K562 (cell line): ENCODE data around the gene ATP7B. TPM values are rescaled to one million over a fixed set of nuclear protein-coding genes. Genes with fewer than 3 reads are reported as not detected.

Source experiments
- CEBPB ChIP-seq: fragments of 450-650 bp; IDR thresholded peaks from 2 replicates; pipeline ENCODE4 v1.6.1; 2016; ENCODE audit warnings: missing genetic modification characterization, missing compliant biosample characterization
- GTF2F1 ChIP-seq: IDR thresholded peaks from 2 replicates; pipeline ENCODE4 v1.6.1; 2011; ENCODE audit warnings: low read depth, low read length, improper control_type of control experiment
- HDGF ChIP-seq: fragments of 450-650 bp; IDR thresholded peaks from 2 replicates; pipeline ENCODE4 v1.6.1; 2016
- NFE2 ChIP-seq: IDR thresholded peaks from 2 replicates; pipeline ENCODE4 v1.6.1; 2014; ENCODE audit warnings: antibody characterized with exemption, low read depth
- NR2C2 ChIP-seq, 2 experiments: fragments of 200-800 bp in 1 of 2; sonication (Bioruptor generic) in 1 of 2; sonication (generic) in 1 of 2; formaldehyde crosslinking in 1 of 2; IDR thresholded peaks; 2 replicates each; pipeline versions ENCODE4 v1.6.1 to v1.8.0; 2016 to 2022; ENCODE audit warnings: mild to moderate bottlenecking in 1 of 2, missing compliant biosample characterization in 1 of 2, missing genetic modification characterization in 1 of 2, missing genetic modification reagents in 1 of 2
- PCBP1 ChIP-seq: fragments of 200-400 bp; formaldehyde crosslinking; IDR thresholded peaks from 2 replicates; pipeline ENCODE4 v1.6.1; 2018; ENCODE audit warnings: mild to moderate bottlenecking, low read depth, low read length; ENCODE audit not compliant: poor library complexity, severe bottlenecking
- POLR2AphosphoS2 ChIP-seq: IDR thresholded peaks from 2 replicates; pipeline ENCODE4 v1.6.1; 2012; ENCODE audit warnings: low read length, improper control_type of control experiment
- SAFB2 ChIP-seq: fragments of 200-400 bp; formaldehyde crosslinking; IDR thresholded peaks from 2 replicates; pipeline ENCODE4 v1.6.1; 2018; ENCODE audit warnings: borderline replicate concordance, low read length, low read depth, moderate library complexity; ENCODE audit not compliant: severe bottlenecking
- TAF9B ChIP-seq: fragments of 450-650 bp; IDR thresholded peaks from 2 replicates; pipeline ENCODE4 v1.6.1; 2018; ENCODE audit warnings: mild to moderate bottlenecking; ENCODE audit not compliant: partially characterized antibody
- ZC3H11A ChIP-seq: IDR thresholded peaks from 2 replicates; pipeline ENCODE4 v1.6.1; 2012; ENCODE audit warnings: low read depth, low read length, improper control_type of control experiment
- ZNF77 ChIP-seq: fragments of 250-450 bp; sonication (Bioruptor Pico); IDR thresholded peaks from 2 replicates; pipeline ENCODE4 v1.5.0; 2020
- polyA plus RNA-seq, 8 experiments: library from polyadenylated mRNA; depleted of rRNA in 4 of 8; stranded (reverse) in 5 of 8; unstranded in 3 of 8; fragments of >200 nt; fragmentation: Nextera tagmentation in 2 of 8; fragmentation: Illumina TruSeq in 1 of 8; extraction: Ambion mirVana in 2 of 8; extraction: Trizol in 1 of 8; gene quantifications; 2 replicates each; pipeline versions ENCODE4 v1.2.1 to v1.2.3, GENCODE V29; 2011 to 2014; ENCODE audit warnings: inconsistent platforms in 1 of 8, missing spikeins in 1 of 8
- total RNA-seq, 7 experiments: library from RNA; depleted of rRNA in 6 of 7; stranded (reverse); fragments of >200 nt in 6 of 7; fragmentation: Illumina TruSeq in 2 of 7; extraction: Trizol in 2 of 7; gene quantifications; 2 replicates each; pipeline versions ENCODE4 v1.2.1 to v1.2.3, GENCODE V29; 2011 to 2021; ENCODE audit warnings: low replicate concordance in 1 of 7
- TF ChIP-seq, protein P1 (sequence below): fragments of 250-450 bp; sonication (Bioruptor Pico); IDR thresholded peaks from 2 replicates; pipeline ENCODE4 v1.9.0; 2021; ENCODE audit warnings: mild to moderate bottlenecking, inconsistent platforms
- TF ChIP-seq, protein P2 (sequence below): fragments of 450-650 bp; IDR thresholded peaks from 2 replicates; pipeline ENCODE4 v1.6.1; 2016; ENCODE audit warnings: low read depth
- TF ChIP-seq, protein P3 (sequence below): sonication (generic); formaldehyde crosslinking; IDR thresholded peaks from 2 replicates; pipeline ENCODE4 v1.8.0; 2022; ENCODE audit warnings: mild to moderate bottlenecking, missing genetic modification reagents
- TF ChIP-seq, protein P4 (sequence below): sonication (generic); formaldehyde crosslinking; IDR thresholded peaks from 2 replicates; pipeline ENCODE4 v1.8.0; 2022; ENCODE audit warnings: missing genetic modification reagents, mild to moderate bottlenecking, borderline replicate concordance

ATP7B gene
- total and polyA plus RNA-seq, 9 of the 15 experiments (the other 6 are each of a cell fraction or from before 2014, with no cell fraction given): 1.1 to 20.4 (median 8.5) TPM

DNA sequence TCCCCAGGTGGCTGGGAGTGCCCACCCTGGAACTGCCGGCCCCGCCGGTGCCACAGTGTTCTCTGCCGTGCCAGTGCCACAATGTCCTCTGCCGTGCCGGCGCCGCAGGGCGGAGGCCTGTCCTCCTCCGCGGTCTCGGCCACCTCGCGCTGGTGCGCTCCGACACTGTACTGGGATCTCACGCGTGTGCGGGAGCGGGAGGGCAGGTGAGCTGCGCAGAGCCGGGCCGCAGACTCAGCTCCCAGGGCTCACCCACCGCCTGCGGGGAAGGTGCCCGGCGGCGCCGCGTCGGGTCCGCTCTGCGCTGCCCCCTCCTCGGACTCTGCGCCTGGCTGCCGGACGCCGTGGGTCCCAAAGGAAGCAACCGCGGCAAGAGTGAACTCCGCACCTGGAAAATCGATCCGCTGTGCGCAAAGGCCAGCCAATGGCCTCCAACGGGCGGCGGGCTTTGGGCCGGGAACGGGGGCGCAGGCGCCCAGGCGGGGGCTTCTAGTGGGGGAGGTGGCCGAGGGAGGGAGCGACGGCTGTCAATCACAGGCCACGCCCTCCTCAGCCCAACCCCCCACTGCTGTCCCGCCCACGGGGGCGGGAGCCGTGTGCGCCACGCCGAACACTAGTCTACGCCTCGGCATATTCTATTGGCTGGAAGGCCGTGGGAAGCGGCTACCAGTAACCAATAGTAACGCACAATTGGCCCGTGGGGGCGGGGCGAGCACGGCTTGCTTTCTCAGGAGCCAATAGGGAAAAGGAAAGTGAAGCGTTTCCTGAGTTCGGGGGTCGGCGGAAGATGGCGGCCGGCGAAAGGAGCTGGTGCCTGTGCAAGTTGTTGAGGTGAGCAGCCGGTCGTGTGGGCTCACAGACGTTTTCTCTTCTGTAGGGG is 622 bp upstream of the ATP7B start, which contains the start of gene ALG11 (continued):
- no peak for TF ChIP-seq POLR2AphosphoS2
- TF ChIP-seq, protein P1, sequence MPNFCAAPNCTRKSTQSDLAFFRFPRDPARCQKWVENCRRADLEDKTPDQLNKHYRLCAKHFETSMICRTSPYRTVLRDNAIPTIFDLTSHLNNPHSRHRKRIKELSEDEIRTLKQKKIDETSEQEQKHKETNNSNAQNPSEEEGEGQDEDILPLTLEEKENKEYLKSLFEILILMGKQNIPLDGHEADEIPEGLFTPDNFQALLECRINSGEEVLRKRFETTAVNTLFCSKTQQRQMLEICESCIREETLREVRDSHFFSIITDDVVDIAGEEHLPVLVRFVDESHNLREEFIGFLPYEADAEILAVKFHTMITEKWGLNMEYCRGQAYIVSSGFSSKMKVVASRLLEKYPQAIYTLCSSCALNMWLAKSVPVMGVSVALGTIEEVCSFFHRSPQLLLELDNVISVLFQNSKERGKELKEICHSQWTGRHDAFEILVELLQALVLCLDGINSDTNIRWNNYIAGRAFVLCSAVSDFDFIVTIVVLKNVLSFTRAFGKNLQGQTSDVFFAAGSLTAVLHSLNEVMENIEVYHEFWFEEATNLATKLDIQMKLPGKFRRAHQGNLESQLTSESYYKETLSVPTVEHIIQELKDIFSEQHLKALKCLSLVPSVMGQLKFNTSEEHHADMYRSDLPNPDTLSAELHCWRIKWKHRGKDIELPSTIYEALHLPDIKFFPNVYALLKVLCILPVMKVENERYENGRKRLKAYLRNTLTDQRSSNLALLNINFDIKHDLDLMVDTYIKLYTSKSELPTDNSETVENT (CRISPR knock-in tag): peak; percentile 5; the same call in 1 of the 2 replicates
- no peak for TF ChIP-seq ZNF77 (CRISPR knock-in tag)
- TF ChIP-seq, protein P2, sequence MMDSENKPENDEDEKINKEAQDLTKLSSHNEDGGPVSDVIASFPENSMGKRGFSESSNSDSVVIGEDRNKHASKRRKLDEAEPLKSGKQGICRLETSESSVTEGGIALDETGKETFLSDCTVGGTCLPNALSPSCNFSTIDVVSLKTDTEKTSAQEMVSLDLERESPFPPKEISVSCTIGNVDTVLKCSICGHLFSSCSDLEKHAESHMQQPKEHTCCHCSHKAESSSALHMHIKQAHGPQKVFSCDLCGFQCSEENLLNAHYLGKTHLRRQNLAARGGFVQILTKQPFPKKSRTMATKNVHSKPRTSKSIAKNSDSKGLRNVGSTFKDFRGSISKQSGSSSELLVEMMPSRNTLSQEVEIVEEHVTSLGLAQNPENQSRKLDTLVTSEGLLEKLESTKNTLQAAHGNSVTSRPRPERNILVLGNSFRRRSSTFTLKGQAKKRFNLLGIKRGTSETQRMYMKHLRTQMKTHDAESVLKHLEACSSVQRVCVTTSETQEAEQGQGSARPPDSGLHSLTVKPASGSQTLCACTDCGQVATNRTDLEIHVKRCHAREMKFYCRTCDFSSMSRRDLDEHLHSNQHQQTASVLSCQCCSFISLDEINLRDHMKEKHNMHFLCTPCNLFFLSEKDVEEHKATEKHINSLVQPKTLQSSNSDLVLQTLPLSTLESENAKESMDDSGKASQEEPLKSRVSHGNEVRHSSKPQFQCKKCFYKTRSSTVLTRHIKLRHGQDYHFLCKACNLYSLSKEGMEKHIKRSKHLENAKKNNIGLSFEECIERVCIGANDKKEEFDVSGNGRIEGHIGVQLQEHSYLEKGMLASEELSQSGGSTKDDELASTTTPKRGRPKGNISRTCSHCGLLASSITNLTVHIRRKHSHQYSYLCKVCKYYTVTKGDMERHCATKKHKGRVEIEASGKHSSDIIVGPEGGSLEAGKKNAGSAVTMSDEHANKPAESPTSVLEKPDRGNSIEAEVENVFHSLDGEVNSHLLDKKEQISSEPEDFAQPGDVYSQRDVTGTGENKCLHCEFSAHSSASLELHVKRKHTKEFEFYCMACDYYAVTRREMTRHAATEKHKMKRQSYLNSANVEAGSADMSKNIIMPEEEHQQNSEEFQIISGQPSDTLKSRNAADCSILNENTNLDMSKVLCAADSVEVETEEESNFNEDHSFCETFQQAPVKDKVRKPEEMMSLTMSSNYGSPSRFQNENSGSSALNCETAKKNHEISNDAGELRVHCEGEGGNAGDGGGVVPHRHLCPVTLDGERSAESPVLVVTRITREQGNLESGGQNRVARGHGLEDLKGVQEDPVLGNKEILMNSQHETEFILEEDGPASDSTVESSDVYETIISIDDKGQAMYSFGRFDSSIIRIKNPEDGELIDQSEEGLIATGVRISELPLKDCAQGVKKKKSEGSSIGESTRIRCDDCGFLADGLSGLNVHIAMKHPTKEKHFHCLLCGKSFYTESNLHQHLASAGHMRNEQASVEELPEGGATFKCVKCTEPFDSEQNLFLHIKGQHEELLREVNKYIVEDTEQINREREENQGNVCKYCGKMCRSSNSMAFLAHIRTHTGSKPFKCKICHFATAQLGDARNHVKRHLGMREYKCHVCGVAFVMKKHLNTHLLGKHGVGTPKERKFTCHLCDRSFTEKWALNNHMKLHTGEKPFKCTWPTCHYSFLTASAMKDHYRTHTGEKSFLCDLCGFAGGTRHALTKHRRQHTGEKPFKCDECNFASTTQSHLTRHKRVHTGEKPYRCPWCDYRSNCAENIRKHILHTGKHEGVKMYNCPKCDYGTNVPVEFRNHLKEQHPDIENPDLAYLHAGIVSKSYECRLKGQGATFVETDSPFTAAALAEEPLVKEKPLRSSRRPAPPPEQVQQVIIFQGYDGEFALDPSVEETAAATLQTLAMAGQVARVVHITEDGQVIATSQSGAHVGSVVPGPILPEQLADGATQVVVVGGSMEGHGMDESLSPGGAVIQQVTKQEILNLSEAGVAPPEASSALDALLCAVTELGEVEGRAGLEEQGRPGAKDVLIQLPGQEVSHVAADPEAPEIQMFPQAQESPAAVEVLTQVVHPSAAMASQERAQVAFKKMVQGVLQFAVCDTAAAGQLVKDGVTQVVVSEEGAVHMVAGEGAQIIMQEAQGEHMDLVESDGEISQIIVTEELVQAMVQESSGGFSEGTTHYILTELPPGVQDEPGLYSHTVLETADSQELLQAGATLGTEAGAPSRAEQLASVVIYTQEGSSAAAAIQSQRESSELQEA: no peak
- TF ChIP-seq HDGF: no peak
- no peak for TF ChIP-seq ZC3H11A
- TF ChIP-seq NFE2: no peak
- TF ChIP-seq CEBPB (tag): no peak
- TF ChIP-seq, protein P3, sequence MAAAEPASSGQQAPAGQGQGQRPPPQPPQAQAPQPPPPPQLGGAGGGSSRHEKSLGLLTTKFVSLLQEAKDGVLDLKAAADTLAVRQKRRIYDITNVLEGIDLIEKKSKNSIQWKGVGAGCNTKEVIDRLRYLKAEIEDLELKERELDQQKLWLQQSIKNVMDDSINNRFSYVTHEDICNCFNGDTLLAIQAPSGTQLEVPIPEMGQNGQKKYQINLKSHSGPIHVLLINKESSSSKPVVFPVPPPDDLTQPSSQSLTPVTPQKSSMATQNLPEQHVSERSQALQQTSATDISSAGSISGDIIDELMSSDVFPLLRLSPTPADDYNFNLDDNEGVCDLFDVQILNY (CRISPR knock-in tag): no peak
- TF ChIP-seq, protein P4, sequence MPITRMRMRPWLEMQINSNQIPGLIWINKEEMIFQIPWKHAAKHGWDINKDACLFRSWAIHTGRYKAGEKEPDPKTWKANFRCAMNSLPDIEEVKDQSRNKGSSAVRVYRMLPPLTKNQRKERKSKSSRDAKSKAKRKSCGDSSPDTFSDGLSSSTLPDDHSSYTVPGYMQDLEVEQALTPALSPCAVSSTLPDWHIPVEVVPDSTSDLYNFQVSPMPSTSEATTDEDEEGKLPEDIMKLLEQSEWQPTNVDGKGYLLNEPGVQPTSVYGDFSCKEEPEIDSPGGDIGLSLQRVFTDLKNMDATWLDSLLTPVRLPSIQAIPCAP (CRISPR knock-in tag): no peak
- no peak; the same call in 1 of the 2 replicates for TF ChIP-seq NR2C2 (CRISPR knock-in tag; IDR thresholded peaks at IDR 0.05)
- TF ChIP-seq NR2C2 (tag; IDR thresholded peaks at IDR 0.05): peak; percentile 97
- TF ChIP-seq GTF2F1: no peak; the same call in 1 of the 2 replicates
- peak; percentile 64 for TF ChIP-seq TAF9B
- no peak for TF ChIP-seq SAFB2
- TF ChIP-seq PCBP1: no peak
